ENCODE results near the gene KLRK1. TPM values are rescaled to one million over a fixed set of nuclear protein-coding genes. Genes with fewer than 3 reads are reported as not detected.
A peak's percentile ranks its signal among the peaks of the same experiment; 100 is the strongest.
"Not testable (repeated sequence)": the region's sequence is repeated elsewhere in the genome, so short reads cannot be mapped to it uniquely, and the experiment has no call there.

The KLRK1 gene
- total RNA-seq, 1 donor = under 0.01 TPM

- no peak for TF ChIP-seq CTCF (IDR thresholded peaks at IDR 0.05; ENCODE audit: extremely low read depth, low read depth, low read length)
- Histone ChIP-seq H3K9me3 (ENCODE audit: low read depth, low read length) (no peaks in the 10 kb centered on the region), H4K20me1 (ENCODE audit: insufficient read depth, low read length) (no peaks in the 10 kb centered on the region), H3K4me1 (ENCODE audit: insufficient read depth, low read length) (no peaks in the 10 kb centered on the region), H3K79me2 (ENCODE audit: insufficient read depth, low read length) (no peaks in the 10 kb centered on the region), H3K27me3 (ENCODE audit: insufficient read depth, low read length) (no peaks in the 10 kb centered on the region), H3K36me3 (ENCODE audit: insufficient read depth, low read length) (no peaks in the 10 kb centered on the region), H3K4me2 (ENCODE audit: insufficient read depth, low read length) (no peak overlapping the region), H3K4me3 (ENCODE audit: insufficient read depth, low read length) (no peak overlapping the region), H2AFZ (ENCODE audit: low read length) (no peak overlapping the region), H3K27ac (ENCODE audit: low read depth, low read length) (no peak overlapping the region)
- no peak for DNase-seq (ENCODE audit: insufficient read length, low spot score, missing footprints)
These were observed 15.0 kb upstream of the KLRK1 start for GRCh38 chr12:10404798-10405197.

- H2AFZ ChIP-seq (ENCODE audit: low read length) = no peak overlapping the region
- no peaks in the 10 kb centered on the region for H3K27me3 ChIP-seq (ENCODE audit: insufficient read depth, low read length)
- H3K4me1 ChIP-seq (ENCODE audit: insufficient read depth, low read length) = no peaks in the 10 kb centered on the region
- H4K20me1 ChIP-seq (ENCODE audit: insufficient read depth, low read length) = no peaks in the 10 kb centered on the region
- H3K79me2 ChIP-seq (ENCODE audit: insufficient read depth, low read length) = no peaks in the 10 kb centered on the region
- H3K36me3 ChIP-seq (ENCODE audit: insufficient read depth, low read length) = no peaks in the 10 kb centered on the region
- no peak overlapping the region for H3K4me2 ChIP-seq (ENCODE audit: insufficient read depth, low read length)
- H3K4me3 ChIP-seq (ENCODE audit: insufficient read depth, low read length) = no peak overlapping the region
- DNase-seq (ENCODE audit: insufficient read length, low spot score, missing footprints) = no peak
- no peak overlapping the region for H3K27ac ChIP-seq (ENCODE audit: low read depth, low read length)
- no peak for TF ChIP-seq CTCF (IDR thresholded peaks at IDR 0.05; ENCODE audit: extremely low read depth, low read depth, low read length)
- no peaks in the 10 kb centered on the region for H3K9me3 ChIP-seq (ENCODE audit: low read depth, low read length)
These were observed 11.0 kb upstream of the KLRK1 start for GRCh38 chr12:10400829-10401228.

DNA sequence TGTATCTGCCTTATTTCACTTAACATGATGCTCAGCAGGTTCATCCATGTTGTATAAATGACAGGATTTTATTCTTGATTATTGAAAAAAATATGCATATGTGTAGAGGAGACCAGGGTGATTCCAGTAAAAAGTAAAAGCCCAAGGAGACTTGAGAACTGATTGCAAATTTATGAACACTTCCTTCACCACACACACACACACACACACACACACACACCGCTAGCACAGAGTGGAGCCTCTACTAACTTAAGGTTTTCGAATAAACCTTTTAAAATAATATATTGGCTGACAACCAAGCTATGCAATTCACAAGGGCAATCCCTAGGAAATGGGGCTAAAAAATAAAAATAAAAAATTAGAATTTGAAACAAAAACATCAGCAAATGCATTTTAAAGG is 8.3 kb upstream of the KLRK1 start:
- Histone ChIP-seq H3K4me3 (ENCODE audit: insufficient read depth, low read length) (no peak overlapping the region), H3K9me3 (ENCODE audit: low read depth, low read length) (no peaks in the 10 kb centered on the region), H3K79me2 (ENCODE audit: insufficient read depth, low read length) (no peaks in the 10 kb centered on the region), H3K4me1 (ENCODE audit: insufficient read depth, low read length) (no peaks in the 10 kb centered on the region), H3K27ac (ENCODE audit: low read depth, low read length) (no peak overlapping the region), H3K4me2 (ENCODE audit: insufficient read depth, low read length) (no peak overlapping the region), H4K20me1 (ENCODE audit: insufficient read depth, low read length) (no peaks in the 10 kb centered on the region), H2AFZ (ENCODE audit: low read length) (no peak overlapping the region), H3K36me3 (ENCODE audit: insufficient read depth, low read length) (no peaks in the 10 kb centered on the region), H3K27me3 (ENCODE audit: insufficient read depth, low read length) (no peaks in the 10 kb centered on the region)
- DNase-seq (ENCODE audit: insufficient read length, low spot score, missing footprints) = no peak
- TF ChIP-seq CTCF (IDR thresholded peaks at IDR 0.05; ENCODE audit: extremely low read depth, low read depth, low read length) = no peak

- no peak for TF ChIP-seq CTCF (IDR thresholded peaks at IDR 0.05; ENCODE audit: extremely low read depth, low read depth, low read length)
- Histone ChIP-seq H3K27me3 (ENCODE audit: insufficient read depth, low read length) (no peaks in the 10 kb centered on the region), H3K79me2 (ENCODE audit: insufficient read depth, low read length) (no peaks in the 10 kb centered on the region), H4K20me1 (ENCODE audit: insufficient read depth, low read length) (no peaks in the 10 kb centered on the region), H3K27ac (ENCODE audit: low read depth, low read length) (no peak overlapping the region), H3K36me3 (ENCODE audit: insufficient read depth, low read length) (no peaks in the 10 kb centered on the region), H2AFZ (ENCODE audit: low read length) (no peak overlapping the region), H3K9me3 (ENCODE audit: low read depth, low read length) (no peaks in the 10 kb centered on the region), H3K4me1 (ENCODE audit: insufficient read depth, low read length) (peaks cover 7% of the 10 kb centered on the region), H3K4me2 (ENCODE audit: insufficient read depth, low read length) (no peak overlapping the region), H3K4me3 (ENCODE audit: insufficient read depth, low read length) (no peak overlapping the region)
- no peak for DNase-seq (ENCODE audit: insufficient read length, low spot score, missing footprints)
These were observed 7.5 kb upstream of the KLRK1 start for GRCh38 chr12:10397296-10397695.

DNA sequence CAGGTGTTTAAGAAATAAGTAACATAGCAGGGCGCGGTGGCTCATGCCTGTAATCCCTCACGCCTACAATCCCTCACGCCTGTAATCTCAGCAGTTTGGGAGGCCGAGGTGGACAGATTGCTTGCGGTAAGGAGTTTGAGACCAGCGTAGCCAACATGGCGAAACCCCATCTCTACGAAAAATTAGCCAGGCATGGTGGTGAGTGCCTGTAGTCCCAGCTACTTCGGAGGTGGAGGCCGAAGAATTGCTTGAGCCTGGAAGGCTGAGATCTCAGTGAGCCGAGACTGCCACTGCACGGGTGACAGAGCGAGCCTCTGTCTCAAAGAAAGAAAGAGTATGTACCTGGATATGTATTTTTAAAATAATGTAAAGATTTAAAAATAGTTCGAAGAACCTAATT is 6.3 kb upstream of the KLRK1 start:
- not testable (repeated sequence) for H3K9me3 ChIP-seq (ENCODE audit: low read depth, low read length); H3K4me3 ChIP-seq (ENCODE audit: insufficient read depth, low read length); DNase-seq (ENCODE audit: insufficient read length, low spot score, missing footprints); H3K27me3 ChIP-seq (ENCODE audit: insufficient read depth, low read length); H4K20me1 ChIP-seq (ENCODE audit: insufficient read depth, low read length); H3K79me2 ChIP-seq (ENCODE audit: insufficient read depth, low read length); H3K27ac ChIP-seq (ENCODE audit: low read depth, low read length); H3K36me3 ChIP-seq (ENCODE audit: insufficient read depth, low read length)
- H3K4me2 ChIP-seq (ENCODE audit: insufficient read depth, low read length) = peak overlapping the region; percentile 70
- peak overlapping the region; percentile 38 for H2AFZ ChIP-seq (ENCODE audit: low read length)
- peaks cover 13% of the 10 kb centered on the region for H3K4me1 ChIP-seq (ENCODE audit: insufficient read depth, low read length)
